ENCODE results near the gene PHLDB3.
"Not testable (repeated sequence)": the region's sequence is repeated elsewhere in the genome, so short reads cannot be mapped to it uniquely, and the experiment has no call there.

Gene PHLDB3

DNA sequence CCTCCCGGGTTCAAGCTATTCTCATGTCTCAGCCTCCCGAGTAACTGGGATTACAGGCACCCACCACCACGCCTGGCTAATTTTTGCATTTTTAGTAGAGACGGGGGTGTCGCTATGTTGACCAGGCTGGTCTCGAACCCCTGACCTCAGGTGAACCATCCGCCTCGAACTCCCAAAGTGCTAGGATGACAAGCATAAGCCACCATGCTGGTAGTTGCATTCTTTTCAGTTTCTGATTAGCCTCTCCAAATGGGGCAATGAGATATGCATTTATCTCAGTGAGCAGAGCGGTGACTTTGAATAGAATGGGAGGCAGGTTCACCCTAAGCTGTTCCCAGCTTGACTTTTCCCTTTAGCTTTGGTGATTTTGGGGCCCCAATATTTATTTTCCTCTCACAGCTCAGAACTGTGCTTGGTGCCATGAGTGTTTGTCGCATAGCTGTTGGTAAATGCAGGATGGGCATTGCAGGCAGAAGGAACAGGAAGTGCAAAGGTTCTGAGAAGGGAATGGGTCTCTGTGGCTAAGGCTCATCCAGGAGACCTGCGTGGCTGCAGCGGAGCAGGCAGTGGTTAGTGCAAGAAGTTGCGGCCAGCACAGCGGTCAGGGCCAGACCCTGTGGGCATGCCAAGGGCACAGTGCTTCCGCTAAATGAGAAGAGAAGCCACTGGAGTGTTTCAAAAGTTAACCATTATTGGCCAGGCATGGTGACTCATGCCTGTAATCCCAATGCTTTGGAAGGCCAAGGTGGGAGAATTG, 59.8 kb downstream of the PHLDB3 start:
- H3K4me3 ChIP-seq (ENCODE audit: low read length): no peak overlapping the region
- DNase-seq (ENCODE audit: low read depth): no peak
- TF ChIP-seq, protein P1, sequence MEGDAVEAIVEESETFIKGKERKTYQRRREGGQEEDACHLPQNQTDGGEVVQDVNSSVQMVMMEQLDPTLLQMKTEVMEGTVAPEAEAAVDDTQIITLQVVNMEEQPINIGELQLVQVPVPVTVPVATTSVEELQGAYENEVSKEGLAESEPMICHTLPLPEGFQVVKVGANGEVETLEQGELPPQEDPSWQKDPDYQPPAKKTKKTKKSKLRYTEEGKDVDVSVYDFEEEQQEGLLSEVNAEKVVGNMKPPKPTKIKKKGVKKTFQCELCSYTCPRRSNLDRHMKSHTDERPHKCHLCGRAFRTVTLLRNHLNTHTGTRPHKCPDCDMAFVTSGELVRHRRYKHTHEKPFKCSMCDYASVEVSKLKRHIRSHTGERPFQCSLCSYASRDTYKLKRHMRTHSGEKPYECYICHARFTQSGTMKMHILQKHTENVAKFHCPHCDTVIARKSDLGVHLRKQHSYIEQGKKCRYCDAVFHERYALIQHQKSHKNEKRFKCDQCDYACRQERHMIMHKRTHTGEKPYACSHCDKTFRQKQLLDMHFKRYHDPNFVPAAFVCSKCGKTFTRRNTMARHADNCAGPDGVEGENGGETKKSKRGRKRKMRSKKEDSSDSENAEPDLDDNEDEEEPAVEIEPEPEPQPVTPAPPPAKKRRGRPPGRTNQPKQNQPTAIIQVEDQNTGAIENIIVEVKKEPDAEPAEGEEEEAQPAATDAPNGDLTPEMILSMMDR (conservative IDR thresholded peaks at IDR 0.05; ENCODE audit: low read depth, low read length): no peak

- DNase-seq (ENCODE audit: low read depth); H3K4me3 ChIP-seq (ENCODE audit: low read length): not testable (repeated sequence)
Measured at GRCh38 chr19:43444091-43444490, 60.5 kb downstream of the PHLDB3 start.

DNA sequence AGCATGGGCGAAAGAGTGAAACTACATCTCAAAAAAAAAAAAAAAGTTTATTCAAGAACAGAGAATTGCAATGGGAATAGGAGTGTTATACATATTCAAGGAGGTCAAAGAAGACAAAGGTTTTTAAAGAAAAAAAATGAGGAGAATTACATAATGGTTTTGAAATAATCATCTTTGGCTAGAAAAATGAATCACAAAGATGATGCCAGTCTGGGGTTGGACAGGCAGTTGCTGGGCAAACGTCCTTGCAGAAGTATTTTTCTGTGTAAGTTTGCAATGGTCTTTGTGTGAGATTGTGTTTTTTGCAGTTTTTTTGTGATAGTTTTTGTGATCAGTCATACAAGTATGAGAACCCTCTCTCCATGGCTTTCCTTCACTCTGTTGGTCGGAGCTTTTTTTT, 62.8 kb downstream of the PHLDB3 start:
- TF ChIP-seq, protein P1 (conservative IDR thresholded peaks at IDR 0.05; ENCODE audit: low read depth, low read length): no peak
- no peak for DNase-seq (ENCODE audit: low read depth)

DNA sequence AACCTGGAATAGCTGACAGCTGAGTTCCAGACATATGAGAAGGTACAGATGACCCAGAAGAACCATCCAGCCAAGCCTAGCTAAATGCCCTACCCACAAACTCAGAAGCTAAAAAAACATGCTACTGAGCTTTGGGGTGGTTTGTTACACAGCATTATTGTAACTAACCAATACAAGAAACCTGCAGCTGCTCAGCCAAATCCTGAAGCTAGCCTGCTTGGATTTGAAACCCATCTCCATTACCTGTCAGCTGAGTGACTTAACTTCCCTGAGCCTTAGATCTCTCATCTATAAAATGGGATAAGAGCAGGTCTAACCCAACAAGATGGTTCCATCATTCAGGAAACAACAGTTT, 64.9 kb downstream of the PHLDB3 start:
- no peak for DNase-seq (ENCODE audit: low read depth)
- no peak overlapping the region for H3K4me3 ChIP-seq (ENCODE audit: low read length)
- TF ChIP-seq, protein P1 (conservative IDR thresholded peaks at IDR 0.05; ENCODE audit: low read depth, low read length): no peak

More for the DNA sequence above, 62.8 kb downstream of the PHLDB3 start:
- H3K4me3 ChIP-seq (ENCODE audit: low read length): no peak overlapping the region

GRCh38 chr19:43439032-43439708, 65.4 kb downstream of the PHLDB3 start:
- no peak overlapping the region for H3K4me3 ChIP-seq (ENCODE audit: low read length)
- no peak for DNase-seq (ENCODE audit: low read depth)
- TF ChIP-seq, protein P1 (conservative IDR thresholded peaks at IDR 0.05; ENCODE audit: low read depth, low read length): no peak

DNA sequence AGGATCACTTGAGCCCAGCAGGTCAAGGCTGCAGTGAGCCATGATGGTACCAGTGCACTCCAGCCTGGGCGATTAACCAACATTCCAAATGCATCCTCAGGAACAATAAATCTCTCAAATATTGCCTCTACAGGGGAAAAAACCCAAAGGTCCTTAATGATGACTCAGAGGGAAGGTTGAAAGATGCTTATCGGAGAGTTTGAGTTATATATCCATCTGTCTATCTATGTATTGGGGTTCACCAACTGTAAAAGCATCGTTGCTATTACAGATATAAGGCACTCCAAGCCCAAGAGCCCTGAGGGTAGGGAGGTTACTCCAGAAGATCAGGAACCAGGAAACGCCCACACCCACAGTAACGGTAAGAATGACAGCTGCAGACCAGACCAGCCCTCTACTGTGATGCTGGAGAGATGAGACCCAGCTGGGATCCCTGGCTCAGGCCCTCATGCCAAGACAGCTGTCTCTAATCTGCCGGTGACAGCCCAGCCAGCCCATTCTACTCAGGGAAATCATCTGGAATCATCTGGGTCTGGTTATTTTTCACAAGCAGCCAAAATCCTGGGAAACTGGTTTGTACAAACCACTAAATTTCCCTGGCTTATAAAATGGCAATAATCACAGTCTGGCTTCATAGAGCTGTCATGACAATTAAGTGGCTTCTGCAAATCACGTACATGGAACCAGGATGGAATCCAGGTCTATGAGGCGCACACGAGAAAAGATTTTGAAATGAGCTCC, 66.1 kb downstream of the PHLDB3 start:
- TF ChIP-seq, protein P1 (conservative IDR thresholded peaks at IDR 0.05; ENCODE audit: low read depth, low read length): no peak
- H3K4me3 ChIP-seq (ENCODE audit: low read length): no peak overlapping the region
- no peak for DNase-seq (ENCODE audit: low read depth)

DNA sequence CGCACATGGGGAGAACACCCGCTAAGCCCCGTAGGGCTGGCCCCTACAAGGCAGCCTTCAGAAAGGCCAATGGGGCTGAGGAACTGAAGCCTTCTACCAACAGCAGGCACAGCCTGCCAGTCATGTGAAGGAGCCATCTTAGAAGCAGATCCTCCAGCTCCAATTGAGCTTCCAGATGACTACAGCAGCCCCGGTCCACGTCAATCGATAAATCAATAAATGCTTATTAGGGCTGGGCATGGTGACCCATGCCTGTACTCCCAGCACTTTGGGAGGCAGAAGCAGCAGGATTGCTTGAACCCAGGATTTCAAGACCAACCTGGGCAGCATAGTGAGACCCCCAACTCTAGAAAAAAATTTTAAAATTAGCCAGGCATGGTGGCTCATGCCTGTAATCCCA, 66.8 kb downstream of the PHLDB3 start:
- no peak for DNase-seq (ENCODE audit: low read depth)
- H3K4me3 ChIP-seq (ENCODE audit: low read length): no peak overlapping the region
- TF ChIP-seq, protein P1 (conservative IDR thresholded peaks at IDR 0.05; ENCODE audit: low read depth, low read length): no peak

GRCh38 chr19:43437284-43437683, 67.3 kb downstream of the PHLDB3 start:
- H3K4me3 ChIP-seq (ENCODE audit: low read length); DNase-seq (ENCODE audit: low read depth): not testable (repeated sequence)

Data from retinal pigment epithelial cell (primary cell).